Measurements from ENCODE around the gene SMG6.

The SMG6 gene

GRCh38 chr17:2235265-2235664, 68.3 kb downstream of the SMG6 start:
- DNase-seq (ENCODE audit: low read depth in 2 of 2): no peak

GRCh38 chr17:2233441-2233947, 70.1 kb downstream of the SMG6 start:
- DNase-seq (ENCODE audit: low read depth in 2 of 2): no peak

GRCh38 chr17:2232244-2232638, 71.3 kb downstream of the SMG6 start:
- no peak for DNase-seq (ENCODE audit: low read depth in 2 of 2)

- no peak for DNase-seq (ENCODE audit: low read depth in 2 of 2)
Measured at GRCh38 chr17:2230877-2231276, 72.7 kb downstream of the SMG6 start.

GRCh38 chr17:2227025-2227699, 76.4 kb downstream of the SMG6 start:
- no peak for DNase-seq (ENCODE audit: low read depth in 2 of 2)

- DNase-seq (ENCODE audit: low read depth in 2 of 2): no peak
Measured at GRCh38 chr17:2223617-2223927, 80.0 kb downstream of the SMG6 start.

- DNase-seq (ENCODE audit: low read depth in 2 of 2): peak; percentile 35 to 51
Measured at GRCh38 chr17:2222901-2223616, 80.5 kb downstream of the SMG6 start.

- DNase-seq (ENCODE audit: low read depth in 2 of 2): no peak
Measured at GRCh38 chr17:2222301-2222700, 81.3 kb downstream of the SMG6 start.

- DNase-seq (ENCODE audit: low read depth in 2 of 2): no peak
Measured at GRCh38 chr17:2218426-2218825, 85.2 kb downstream of the SMG6 start.

GRCh38 chr17:2215616-2216364, 87.8 kb downstream of the SMG6 start:
- DNase-seq (ENCODE audit: low read depth in 2 of 2): peak; percentile 44

GRCh38 chr17:2214929-2215615, 88.5 kb downstream of the SMG6 start:
- DNase-seq (ENCODE audit: low read depth in 2 of 2): no peak

- no peak for DNase-seq (ENCODE audit: low read depth in 2 of 2)
Measured at GRCh38 chr17:2214047-2214928, 89.3 kb downstream of the SMG6 start.

- DNase-seq (ENCODE audit: low read depth in 2 of 2): no peak
Measured at GRCh38 chr17:2213291-2213960, 90.2 kb downstream of the SMG6 start.

GRCh38 chr17:2212400-2212981, 91.1 kb downstream of the SMG6 start:
- DNase-seq (ENCODE audit: low read depth in 2 of 2): no peak

- no peak for DNase-seq (ENCODE audit: low read depth in 2 of 2)
Measured at GRCh38 chr17:2211661-2212399, 91.8 kb downstream of the SMG6 start.

- no peak for DNase-seq (ENCODE audit: low read depth in 2 of 2)
Measured at GRCh38 chr17:2210726-2211125, 92.9 kb downstream of the SMG6 start.

GRCh38 chr17:2207815-2208515, 95.6 kb downstream of the SMG6 start:
- DNase-seq (ENCODE audit: low read depth in 2 of 2): no peak

- DNase-seq (ENCODE audit: low read depth in 2 of 2): no peak
Measured at GRCh38 chr17:2204393-2204792, 99.2 kb downstream of the SMG6 start.

- DNase-seq (ENCODE audit: low read depth in 2 of 2): no peak
Measured at GRCh38 chr17:2203818-2204217, 99.8 kb downstream of the SMG6 start.

All from stimulated activated CD8-positive, alpha-beta memory T cell treated with anti-CD3 and anti-CD28 coated beads, Interleukin-7, amount 100 ng/mL, for 1 hour (primary cell).